SJCRH30 (cell line): ENCODE data around the gene ESD. TPM values are rescaled to one million over a fixed set of nuclear protein-coding genes. Genes with fewer than 3 reads are reported as not detected.

ENCODE experiments used
- DNase-seq, 2 experiments: peaks; one replicate each; pipeline ENCODE4 v3.0.0-alpha.2; 2015 to 2020
- H3K27ac ChIP-seq: fragments of 250-450 bp; sonication (Bioruptor Pico); 2 replicates; pipeline ENCODE4 v1.5.1; 2020; ENCODE audit warnings: mild to moderate bottlenecking, moderate library complexity
- H3K27me3 ChIP-seq: fragments of 250-450 bp; sonication (Bioruptor Pico); 2 replicates; pipeline ENCODE4 v1.5.1; 2020; ENCODE audit warnings: mild to moderate bottlenecking, moderate library complexity
- H3K36me3 ChIP-seq: fragments of 250-450 bp; sonication (Bioruptor Pico); 2 replicates; pipeline ENCODE4 v1.5.1; 2020; ENCODE audit warnings: mild to moderate bottlenecking, moderate library complexity
- H3K4me1 ChIP-seq: fragments of 250-450 bp; sonication (Bioruptor Pico); 2 replicates; pipeline ENCODE4 v1.5.1; 2020; ENCODE audit warnings: mild to moderate bottlenecking, moderate library complexity
- H3K4me3 ChIP-seq: fragments of 250-450 bp; sonication (Bioruptor Pico); 2 replicates; pipeline ENCODE4 v1.5.1; 2020; ENCODE audit warnings: mild to moderate bottlenecking, moderate library complexity
- H3K9me3 ChIP-seq: fragments of 250-450 bp; sonication (Bioruptor Pico); replicated peaks from 2 replicates; pipeline ENCODE4 v1.5.1; 2020; ENCODE audit warnings: mild to moderate bottlenecking, moderate library complexity
- total RNA-seq: library from RNA; depleted of rRNA; stranded (reverse); fragments of >200 nt; shearing (Covaris generic); gene quantifications from 2 replicates; pipeline ENCODE4 v1.2.3, GENCODE V29; 2014; rRNA removed

Gene ESD
- total RNA-seq, 1 experiment from 2014 or later, result 138 TPM

- no peak for DNase-seq
- H3K9me3 ChIP-seq, result no peaks in the 10 kb centered on the region
- H3K27me3 ChIP-seq, result no peaks in the 10 kb centered on the region
- H3K4me1 ChIP-seq, result no peaks in the 10 kb centered on the region
- peaks cover 23% of the 10 kb centered on the region for H3K36me3 ChIP-seq
- H3K4me3 ChIP-seq, result no peak overlapping the region
- no peak overlapping the region for H3K27ac ChIP-seq
Observed at GRCh38 chr13:46745706-46746105, 51.3 kb downstream of the ESD start.

DNA sequence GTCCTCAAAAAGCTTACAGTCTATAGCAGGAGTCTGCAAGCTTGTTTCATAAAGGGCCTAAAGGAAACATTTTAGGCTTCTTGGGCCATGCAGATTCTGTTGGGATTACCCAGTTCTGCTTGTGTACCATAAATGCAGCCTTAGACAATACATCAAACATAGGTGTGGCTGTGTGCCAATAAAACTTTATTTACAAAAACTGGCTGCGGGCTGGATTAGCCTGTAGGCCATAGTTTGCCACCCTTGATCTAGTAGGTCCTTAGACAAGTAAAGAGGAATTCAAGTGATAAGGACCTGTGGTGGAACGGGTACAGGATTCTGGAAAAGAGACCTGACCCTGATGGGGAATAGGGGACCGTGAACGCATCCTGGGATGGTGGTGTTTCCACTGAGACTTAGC is 51.9 kb downstream of the ESD start:
- H3K27ac ChIP-seq, result no peak overlapping the region
- no peaks in the 10 kb centered on the region for H3K9me3 ChIP-seq
- H3K4me3 ChIP-seq, result no peak overlapping the region
- H3K4me1 ChIP-seq, result no peaks in the 10 kb centered on the region
- no peak for DNase-seq
- peaks cover 20% of the 10 kb centered on the region for H3K36me3 ChIP-seq
- no peaks in the 10 kb centered on the region for H3K27me3 ChIP-seq

GRCh38 chr13:46743191-46743590 is 53.8 kb downstream of the ESD start:
- H3K4me1 ChIP-seq, result no peaks in the 10 kb centered on the region
- no peaks in the 10 kb centered on the region for H3K9me3 ChIP-seq
- peaks cover 28% of the 10 kb centered on the region for H3K36me3 ChIP-seq
- no peak overlapping the region for H3K4me3 ChIP-seq
- no peak overlapping the region for H3K27ac ChIP-seq
- no peak for DNase-seq
- no peaks in the 10 kb centered on the region for H3K27me3 ChIP-seq

DNA sequence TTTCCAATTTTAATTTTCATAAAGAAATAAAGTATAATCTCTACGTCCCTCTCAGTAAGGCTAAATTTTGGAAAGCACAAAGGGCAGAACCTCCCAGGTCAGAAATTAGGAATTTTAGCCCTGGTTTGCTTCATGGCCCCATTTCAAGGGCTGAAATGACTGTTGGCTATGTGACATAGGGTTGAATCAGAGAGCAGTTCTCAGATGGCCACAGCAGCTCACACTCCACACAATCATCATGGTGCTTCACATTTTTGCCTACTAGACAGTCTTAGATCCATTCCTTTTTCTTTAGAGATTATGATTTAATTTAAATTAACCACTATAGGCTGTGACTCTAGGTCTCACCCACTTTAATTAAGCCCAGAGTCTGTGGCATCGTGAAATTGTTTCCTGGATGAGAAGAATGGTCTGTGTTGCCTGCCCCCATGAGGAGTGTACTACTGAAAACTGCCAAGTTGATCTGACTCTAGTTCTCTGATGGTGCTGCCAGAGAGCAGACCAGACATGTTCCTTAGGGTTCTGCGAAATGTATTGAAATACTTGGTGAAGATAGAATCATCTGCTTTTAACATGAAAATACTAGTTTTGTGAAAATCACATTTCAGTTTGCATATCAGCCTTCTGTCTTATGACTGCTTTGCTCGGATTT is 57.4 kb downstream of the ESD start:
- no peak for DNase-seq
- H3K4me3 ChIP-seq, result no peak overlapping the region
- H3K4me1 ChIP-seq, result no peaks in the 10 kb centered on the region
- no peaks in the 10 kb centered on the region for H3K27me3 ChIP-seq
- H3K36me3 ChIP-seq, result peaks cover 22% of the 10 kb centered on the region
- H3K9me3 ChIP-seq, result no peaks in the 10 kb centered on the region
- no peak overlapping the region for H3K27ac ChIP-seq

- no peak overlapping the region for H3K4me3 ChIP-seq
- no peaks in the 10 kb centered on the region for H3K9me3 ChIP-seq
- DNase-seq, result no peak
- no peaks in the 10 kb centered on the region for H3K27me3 ChIP-seq
- no peak overlapping the region for H3K27ac ChIP-seq
- H3K4me1 ChIP-seq, result no peaks in the 10 kb centered on the region
- peaks cover 27% of the 10 kb centered on the region for H3K36me3 ChIP-seq
Observed at GRCh38 chr13:46738766-46739165, 58.2 kb downstream of the ESD start.

DNA sequence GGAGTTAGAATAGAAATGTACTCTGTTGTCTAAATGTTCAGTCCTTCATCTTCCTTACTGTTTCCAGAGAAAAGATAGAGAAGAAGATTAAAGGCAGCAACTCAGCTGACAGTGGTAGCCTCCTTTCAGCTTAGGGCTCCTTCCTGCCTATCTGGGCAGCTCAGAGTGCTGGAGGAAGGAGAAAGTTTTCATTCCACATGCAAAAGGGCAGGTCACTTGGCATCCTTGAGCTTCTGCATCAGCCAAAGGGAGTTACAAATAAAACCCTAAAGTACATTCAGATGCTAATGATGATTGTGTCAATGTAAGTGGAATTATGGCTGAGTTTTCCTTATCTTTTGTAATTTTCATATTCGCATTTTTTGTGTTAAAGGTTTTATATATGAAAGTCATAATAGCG is 58.9 kb downstream of the ESD start:
- Histone ChIP-seq H3K27me3 (no peaks in the 10 kb centered on the region), H3K27ac (no peak overlapping the region), H3K4me3 (no peak overlapping the region), H3K36me3 (peaks cover 33% of the 10 kb centered on the region), H3K4me1 (no peaks in the 10 kb centered on the region), H3K9me3 (no peaks in the 10 kb centered on the region)
- DNase-seq, result no peak

GRCh38 chr13:46736541-46737310 is 60.2 kb downstream of the ESD start:
- no peak for DNase-seq
- H3K9me3 ChIP-seq, result no peaks in the 10 kb centered on the region
- H3K27me3 ChIP-seq, result no peaks in the 10 kb centered on the region
- H3K4me1 ChIP-seq, result no peaks in the 10 kb centered on the region
- H3K36me3 ChIP-seq, result peaks cover 37% of the 10 kb centered on the region
- H3K4me3 ChIP-seq, result no peak overlapping the region
- no peak overlapping the region for H3K27ac ChIP-seq

GRCh38 chr13:46735425-46735824 is 61.5 kb downstream of the ESD start:
- Histone ChIP-seq H3K27me3 (no peaks in the 10 kb centered on the region), H3K4me3 (no peak overlapping the region), H3K4me1 (no peaks in the 10 kb centered on the region), H3K27ac (no peak overlapping the region), H3K9me3 (no peaks in the 10 kb centered on the region), H3K36me3 (peaks cover 35% of the 10 kb centered on the region)
- no peak for DNase-seq

DNA sequence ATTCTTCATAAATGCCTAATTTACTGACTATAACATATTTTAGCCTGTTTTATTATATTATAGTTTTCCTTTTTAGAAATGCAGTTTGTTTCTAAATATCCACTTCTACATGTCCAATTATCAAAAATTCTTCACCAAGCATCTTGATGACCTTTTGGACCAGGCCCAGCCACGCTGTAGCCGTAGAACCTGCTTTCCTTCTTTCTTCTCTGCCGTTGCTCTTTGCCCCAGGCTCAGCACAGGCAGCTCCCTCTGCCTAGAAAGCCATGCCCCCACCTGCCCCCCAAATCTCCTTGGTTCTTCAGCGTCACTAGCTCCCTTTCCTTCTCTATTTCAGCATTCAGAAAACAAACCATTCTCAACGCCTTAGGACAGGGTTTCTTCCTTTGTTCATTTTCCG is 65.4 kb downstream of the ESD start:
- no peak overlapping the region for H3K27ac ChIP-seq
- no peak overlapping the region for H3K4me3 ChIP-seq
- DNase-seq, result no peak
- no peaks in the 10 kb centered on the region for H3K4me1 ChIP-seq
- peaks cover 44% of the 10 kb centered on the region for H3K36me3 ChIP-seq
- no peaks in the 10 kb centered on the region for H3K9me3 ChIP-seq
- H3K27me3 ChIP-seq, result no peaks in the 10 kb centered on the region

- Histone ChIP-seq H3K36me3 (peaks cover 55% of the 10 kb centered on the region), H3K27ac (no peak overlapping the region), H3K9me3 (no peaks in the 10 kb centered on the region), H3K27me3 (no peaks in the 10 kb centered on the region), H3K4me1 (no peaks in the 10 kb centered on the region), H3K4me3 (no peak overlapping the region)
- DNase-seq, result peak in 1 of 2 experiments; percentile 28
Observed at GRCh38 chr13:46728777-46729176, 68.2 kb downstream of the ESD start.

- peaks cover 45% of the 10 kb centered on the region for H3K36me3 ChIP-seq
- no peaks in the 10 kb centered on the region for H3K27me3 ChIP-seq
Observed at GRCh38 chr13:46726347-46726746, 70.6 kb downstream of the ESD start.

More at GRCh38 chr13:46726347-46726746, 70.6 kb downstream of the ESD start:
- no peaks in the 10 kb centered on the region for H3K9me3 ChIP-seq
- H3K27ac ChIP-seq, result no peak overlapping the region
- no peaks in the 10 kb centered on the region for H3K4me1 ChIP-seq
- H3K4me3 ChIP-seq, result no peak overlapping the region
- DNase-seq, result no peak

Other genes with a start within 250 kb of the ESD start
- 9.2 and 10.9 TPM in 2 replicates for gene LRCH1, start 244.0 kb downstream of the ESD start, total RNA-seq
- gene HTR2A, start 99.9 kb upstream of the ESD start, total RNA-seq, result 0.02 TPM in 1 of 2 replicates, not detected in the other